ENCODE measurements around the gene RAD54L2.
"Not testable (repeated sequence)": the region's sequence is repeated elsewhere in the genome, so short reads cannot be mapped to it uniquely, and the experiment has no call there.

RAD54L2 gene

GRCh38 chr3:51544011-51544775 lies 5.7 kb downstream of the RAD54L2 start:
- DNase-seq = no peak

DNA sequence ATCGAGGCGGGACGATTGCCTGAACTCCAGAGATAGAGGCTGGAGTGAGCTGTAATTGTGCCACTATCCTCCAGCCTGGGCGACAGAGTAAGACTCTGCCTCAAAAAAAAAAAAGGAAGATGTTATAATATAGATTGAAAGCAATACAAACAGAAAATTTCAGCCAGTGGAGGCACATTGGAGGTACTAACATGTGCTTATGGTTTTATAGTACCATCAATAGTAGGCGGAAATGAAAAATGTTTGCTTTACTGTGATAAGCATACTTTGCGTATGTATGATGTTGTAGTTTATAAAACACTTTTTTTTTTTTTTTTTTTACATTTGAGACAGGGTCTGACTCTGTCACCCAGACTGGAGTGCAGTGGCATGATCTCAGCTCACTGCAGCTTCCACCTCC lies 8.8 kb downstream of the RAD54L2 start:
- DNase-seq = no peak

GRCh38 chr3:51549311-51549710 lies 10.8 kb downstream of the RAD54L2 start:
- no peak for DNase-seq

- no peak for DNase-seq
Observed at GRCh38 chr3:51550080-51550819, 11.7 kb downstream of the RAD54L2 start.

DNA sequence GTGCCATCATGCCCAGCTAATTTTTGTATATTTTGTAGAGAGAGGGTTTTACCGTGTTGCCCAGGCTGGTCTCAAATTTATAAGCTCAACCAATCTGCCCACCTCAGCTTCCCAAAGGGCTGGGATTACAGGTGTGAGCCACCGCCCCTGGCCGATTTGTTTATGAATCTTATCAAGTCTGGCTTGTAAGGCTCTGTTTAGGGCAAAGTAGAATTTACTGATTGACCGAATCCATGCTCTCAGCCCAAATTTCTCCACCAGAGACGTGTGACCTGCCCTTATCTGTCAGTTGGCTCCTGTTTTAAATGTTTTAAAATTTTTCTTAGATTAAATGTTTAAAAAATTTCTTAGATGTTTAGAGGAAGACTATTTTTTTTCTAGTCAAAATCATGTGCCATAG lies 19.5 kb downstream of the RAD54L2 start:
- DNase-seq = no peak

GRCh38 chr3:51559411-51559888 lies 20.9 kb downstream of the RAD54L2 start:
- DNase-seq = no peak

- DNase-seq = no peak
Observed at GRCh38 chr3:51559961-51560360, 21.4 kb downstream of the RAD54L2 start.

DNA sequence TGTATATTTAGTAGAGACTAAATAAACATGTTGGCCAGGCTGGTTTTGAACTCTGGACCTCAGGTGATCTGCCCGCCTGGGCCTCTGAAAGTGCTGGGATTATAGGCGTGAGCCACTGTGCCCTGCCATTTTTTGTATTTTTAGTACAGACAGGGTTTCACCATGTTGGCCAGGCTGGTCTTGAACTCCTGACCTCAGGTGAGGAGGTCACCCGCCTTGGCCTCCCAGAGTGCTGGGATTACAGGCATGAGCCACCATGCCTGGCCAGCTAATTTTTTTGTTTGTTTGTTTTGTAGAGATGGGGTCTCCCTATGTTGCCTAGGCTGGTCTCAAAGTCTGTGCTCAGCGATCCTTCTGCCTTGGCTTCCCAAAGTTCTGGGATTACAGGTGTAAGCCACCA lies 23.9 kb downstream of the RAD54L2 start:
- DNase-seq = not testable (repeated sequence)

DNA sequence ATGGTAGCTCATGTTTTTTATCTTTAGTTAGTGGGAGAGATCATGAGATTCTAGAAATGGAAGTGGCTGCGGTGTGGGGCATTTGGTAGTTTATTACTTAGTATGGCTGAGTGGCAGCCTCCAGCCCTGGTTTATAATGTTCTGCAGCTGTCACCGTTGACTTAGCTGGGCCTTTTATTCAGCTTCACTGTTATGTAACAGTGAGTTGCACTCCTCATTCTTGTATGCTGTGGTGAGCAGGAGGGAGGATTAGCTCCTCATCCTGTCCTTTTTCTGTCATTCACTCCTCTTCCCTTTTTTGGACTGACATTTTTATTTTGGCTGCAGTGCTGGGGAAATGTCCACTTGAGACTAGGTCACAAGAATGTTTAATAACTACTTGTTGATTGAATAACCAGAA lies 29.5 kb downstream of the RAD54L2 start:
- no peak for DNase-seq

GRCh38 chr3:51568996-51569395 lies 30.5 kb downstream of the RAD54L2 start:
- DNase-seq = no peak

- DNase-seq = no peak
Observed at GRCh38 chr3:51578238-51578637, 39.7 kb downstream of the RAD54L2 start.

DNA sequence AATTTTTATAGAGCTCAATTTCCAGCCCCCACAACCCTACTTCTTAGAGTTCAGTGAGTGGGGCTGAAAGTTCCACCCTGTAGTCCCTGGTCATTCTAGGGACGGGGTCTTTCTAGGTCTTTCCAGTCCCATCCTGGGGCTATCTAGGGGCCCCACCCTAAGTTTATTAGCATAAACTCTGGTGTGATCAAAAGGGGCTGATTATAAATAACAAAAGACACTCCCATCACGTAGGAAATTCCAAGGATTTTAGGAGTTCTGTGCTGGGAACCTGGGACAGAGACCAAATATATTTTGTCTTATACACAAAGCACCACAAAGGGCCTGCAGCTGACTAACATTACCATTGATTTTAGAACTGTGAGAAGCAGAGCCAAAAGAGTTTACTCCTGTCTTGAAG lies 41.9 kb downstream of the RAD54L2 start:
- no peak for DNase-seq

- DNase-seq = no peak
Observed at GRCh38 chr3:51581524-51581923, 43.0 kb downstream of the RAD54L2 start.

DNA sequence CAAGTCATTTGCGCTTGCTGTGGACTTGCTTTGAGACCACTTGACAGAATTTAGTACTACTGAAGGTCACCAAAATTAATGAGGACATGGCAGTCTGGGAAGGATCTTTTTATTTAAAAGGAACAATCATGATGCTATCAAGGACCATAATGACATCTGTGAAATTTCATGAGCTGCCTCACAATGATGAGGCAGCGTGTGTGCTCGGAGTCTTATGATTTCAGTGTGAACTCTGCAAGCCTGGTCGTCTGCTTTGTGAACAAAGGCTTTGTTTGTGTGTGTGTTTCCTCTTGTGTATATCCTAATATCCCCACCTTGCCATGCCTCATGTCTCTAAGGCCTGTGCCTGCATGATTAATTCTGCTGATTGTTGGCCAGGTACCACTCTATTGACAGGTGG lies 46.7 kb downstream of the RAD54L2 start:
- DNase-seq = no peak

DNA sequence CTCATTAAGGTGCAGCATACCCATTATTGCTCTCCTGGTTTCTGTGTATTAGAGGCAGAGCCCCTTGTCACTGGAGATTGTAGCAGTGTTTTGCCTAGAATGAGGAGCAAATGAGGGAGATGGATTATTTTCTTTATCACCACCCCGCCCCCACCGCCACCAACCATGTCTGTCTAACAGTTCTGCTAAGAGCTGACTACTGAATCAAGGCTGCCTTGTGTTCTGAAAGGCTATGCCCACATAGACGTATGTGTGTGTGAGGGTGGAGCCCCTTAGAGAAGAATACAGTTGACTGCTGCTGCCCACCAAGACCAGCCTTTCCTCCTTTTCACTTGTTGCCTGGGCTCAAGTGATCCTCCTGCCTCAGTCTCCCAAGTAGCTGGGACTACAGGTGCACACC lies 47.4 kb downstream of the RAD54L2 start:
- DNase-seq = no peak

Measured in NCI-H774 (cell line).